Measurements from ENCODE around the gene C2CD4A.

DNA sequence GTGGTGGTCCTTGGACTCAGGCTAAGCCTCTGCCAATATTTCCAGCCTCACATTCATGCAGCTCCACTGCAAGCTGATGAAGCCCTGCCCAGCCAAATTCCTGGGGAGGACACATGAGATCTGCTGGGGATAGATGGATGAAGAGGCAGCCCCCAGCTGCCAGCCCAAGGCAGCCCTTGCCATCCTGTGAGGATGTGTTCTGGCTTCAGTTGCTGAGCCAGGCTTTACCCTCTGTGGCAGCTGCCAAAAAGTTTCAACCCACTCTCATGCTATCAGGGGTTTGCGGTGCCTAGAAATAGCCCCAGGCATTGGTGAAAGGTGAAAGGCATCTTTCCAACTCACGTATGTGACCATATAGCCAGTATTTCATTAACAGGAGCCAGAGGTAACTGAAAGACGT lies 37.6 kb downstream of the C2CD4A start:
- TF ChIP-seq, protein P1, sequence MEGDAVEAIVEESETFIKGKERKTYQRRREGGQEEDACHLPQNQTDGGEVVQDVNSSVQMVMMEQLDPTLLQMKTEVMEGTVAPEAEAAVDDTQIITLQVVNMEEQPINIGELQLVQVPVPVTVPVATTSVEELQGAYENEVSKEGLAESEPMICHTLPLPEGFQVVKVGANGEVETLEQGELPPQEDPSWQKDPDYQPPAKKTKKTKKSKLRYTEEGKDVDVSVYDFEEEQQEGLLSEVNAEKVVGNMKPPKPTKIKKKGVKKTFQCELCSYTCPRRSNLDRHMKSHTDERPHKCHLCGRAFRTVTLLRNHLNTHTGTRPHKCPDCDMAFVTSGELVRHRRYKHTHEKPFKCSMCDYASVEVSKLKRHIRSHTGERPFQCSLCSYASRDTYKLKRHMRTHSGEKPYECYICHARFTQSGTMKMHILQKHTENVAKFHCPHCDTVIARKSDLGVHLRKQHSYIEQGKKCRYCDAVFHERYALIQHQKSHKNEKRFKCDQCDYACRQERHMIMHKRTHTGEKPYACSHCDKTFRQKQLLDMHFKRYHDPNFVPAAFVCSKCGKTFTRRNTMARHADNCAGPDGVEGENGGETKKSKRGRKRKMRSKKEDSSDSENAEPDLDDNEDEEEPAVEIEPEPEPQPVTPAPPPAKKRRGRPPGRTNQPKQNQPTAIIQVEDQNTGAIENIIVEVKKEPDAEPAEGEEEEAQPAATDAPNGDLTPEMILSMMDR (IDR thresholded peaks at IDR 0.05) = no peak
- TF ChIP-seq POLR2AphosphoS5 (IDR thresholded peaks at IDR 0.05) = no peak
